HG02943 (cell line): ENCODE results near the gene CD81.

Source experiments
- ATAC-seq: cut with Tn5 transposase; IDR thresholded peaks from one replicate; pipeline ENCODE4 v1.9.1; 2021; ENCODE audit warnings: mild to moderate bottlenecking, low read depth, moderate library complexity; ENCODE audit not compliant: unreplicated experiment

Gene CD81

DNA sequence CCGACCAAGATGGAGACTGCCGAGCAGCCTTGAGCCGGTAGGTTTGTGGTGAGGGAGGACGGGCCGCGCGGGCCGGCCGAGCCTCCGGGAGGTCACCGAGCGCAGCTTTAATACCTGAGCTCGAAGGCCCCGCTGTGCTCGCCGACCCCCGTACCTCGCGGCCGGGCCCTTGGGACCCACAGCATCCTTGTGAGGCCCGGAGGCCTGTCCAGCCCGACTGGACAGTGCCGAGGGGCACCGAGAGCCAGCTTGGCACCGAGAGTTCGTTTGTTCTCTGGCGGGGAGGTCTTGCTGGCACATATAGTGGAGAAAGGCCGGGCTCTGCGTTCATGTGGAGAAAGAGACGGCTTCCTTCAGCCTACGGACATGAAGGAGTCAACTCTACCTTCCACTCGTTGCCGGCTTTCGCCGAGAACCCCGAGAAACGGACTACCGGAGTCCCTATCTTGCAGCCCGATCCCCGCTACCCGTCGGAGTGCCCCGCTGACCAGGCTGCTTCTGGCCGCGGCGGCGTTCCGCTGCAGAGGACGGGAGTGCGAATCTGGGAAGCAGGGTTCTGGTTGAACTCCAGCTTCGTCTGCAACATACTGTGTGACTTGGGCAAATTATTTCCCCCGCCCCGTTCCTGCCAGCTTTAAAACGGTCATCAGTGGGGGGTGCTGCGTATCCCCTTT, 23.8 kb downstream of the CD81 start:
- no peak for ATAC-seq

DNA sequence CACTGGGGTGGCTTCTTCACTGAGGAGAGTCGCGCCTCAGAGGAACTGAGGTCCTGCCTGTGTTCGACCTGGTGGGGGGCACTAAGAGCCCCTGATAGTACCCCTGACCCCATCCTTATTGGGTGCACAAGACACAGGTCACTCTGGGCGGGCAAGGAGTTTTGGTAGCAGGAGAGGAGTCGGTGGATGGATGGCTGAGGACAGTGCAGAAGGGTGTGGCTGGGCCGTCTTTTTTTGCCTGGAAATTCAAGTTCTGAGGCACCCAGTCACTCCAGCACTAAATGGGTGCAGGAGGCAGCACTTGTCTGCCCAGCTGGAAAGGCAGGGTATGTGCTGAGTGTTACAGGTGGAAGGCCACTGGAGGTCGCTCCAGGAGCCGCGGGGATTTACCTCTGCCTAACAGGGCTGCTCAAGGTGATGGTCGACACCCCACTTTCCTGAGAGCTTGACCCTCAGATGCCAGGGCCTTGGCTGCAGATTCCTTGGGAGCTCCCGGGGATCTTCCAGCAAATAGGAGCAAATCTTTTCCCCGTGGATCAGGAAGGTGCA, 24.4 kb downstream of the CD81 start:
- ATAC-seq, result no peak

DNA sequence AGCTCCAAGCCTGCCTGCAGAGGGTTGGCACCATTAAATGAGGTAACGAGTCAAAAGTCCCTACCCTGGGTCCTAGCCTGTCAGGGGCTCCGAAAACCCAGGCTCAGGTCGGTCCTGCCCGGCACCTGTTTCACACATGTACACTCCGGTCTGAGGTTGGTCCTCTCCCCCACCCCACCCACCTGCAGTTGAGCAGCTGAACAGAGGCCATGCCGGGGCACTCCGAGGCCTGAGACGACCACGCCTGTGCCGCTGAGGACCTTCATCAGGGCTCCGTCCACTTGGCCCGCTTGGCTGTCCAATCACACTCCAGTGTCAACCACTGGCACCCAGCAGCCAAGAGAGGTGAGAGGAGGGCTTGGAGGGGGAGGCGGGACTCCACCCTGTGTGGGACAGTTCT, 25.0 kb downstream of the CD81 start:
- no peak for ATAC-seq

DNA sequence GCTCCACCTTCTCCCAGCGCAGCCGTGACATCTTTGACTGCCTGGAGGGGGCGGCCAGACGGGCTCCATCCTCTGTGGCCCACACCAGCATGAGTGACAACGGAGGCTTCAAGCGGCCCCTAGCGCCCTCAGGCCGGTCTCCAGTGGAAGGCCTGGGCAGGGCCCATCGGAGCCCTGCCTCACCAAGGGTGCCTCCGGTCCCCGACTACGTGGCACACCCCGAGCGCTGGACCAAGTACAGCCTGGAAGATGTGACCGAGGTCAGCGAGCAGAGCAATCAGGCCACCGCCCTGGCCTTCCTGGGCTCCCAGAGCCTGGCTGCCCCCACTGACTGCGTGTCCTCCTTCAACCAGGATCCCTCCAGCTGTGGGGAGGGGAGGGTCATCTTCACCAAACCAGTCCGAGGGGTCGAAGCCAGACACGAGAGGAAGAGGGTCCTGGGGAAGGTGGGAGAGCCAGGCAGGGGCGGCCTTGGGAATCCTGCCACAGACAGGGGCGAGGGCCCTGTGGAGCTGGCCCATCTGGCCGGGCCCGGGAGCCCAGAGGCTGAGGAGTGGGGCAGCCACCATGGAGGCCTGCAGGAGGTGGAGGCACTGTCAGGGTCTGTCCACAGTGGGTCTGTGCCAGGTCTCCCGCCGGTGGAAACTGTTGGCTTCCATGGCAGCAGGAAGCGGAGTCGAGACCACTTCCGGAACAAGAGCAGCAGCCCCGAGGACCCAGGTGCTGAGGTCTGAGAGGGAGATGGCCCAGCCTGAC, 26.0 kb downstream of the CD81 start:
- no peak for ATAC-seq

DNA sequence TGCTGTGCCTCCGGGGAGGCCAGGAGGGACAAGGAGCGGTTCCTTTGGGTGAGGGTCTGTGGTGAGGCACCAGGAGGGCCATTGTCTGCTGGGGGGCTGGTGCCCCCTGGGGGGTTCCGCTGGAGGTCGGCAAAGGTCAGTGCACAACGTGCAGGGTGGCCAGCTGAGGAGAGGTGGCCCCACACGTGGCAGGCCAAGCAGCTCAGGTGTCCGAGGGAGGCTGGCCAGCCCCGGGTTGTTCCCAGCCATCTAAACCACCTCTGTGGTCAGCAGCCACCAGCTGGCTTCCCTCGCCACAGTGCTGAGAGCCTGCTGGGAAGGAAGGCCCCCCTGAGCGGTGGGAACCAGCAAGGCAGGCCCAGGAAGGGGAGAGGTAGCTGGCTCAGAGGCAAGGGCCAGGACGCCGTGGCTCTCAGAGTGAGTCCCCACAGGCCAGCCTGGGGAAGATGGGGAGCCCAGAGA, 27.7 kb downstream of the CD81 start:
- no peak for ATAC-seq

DNA sequence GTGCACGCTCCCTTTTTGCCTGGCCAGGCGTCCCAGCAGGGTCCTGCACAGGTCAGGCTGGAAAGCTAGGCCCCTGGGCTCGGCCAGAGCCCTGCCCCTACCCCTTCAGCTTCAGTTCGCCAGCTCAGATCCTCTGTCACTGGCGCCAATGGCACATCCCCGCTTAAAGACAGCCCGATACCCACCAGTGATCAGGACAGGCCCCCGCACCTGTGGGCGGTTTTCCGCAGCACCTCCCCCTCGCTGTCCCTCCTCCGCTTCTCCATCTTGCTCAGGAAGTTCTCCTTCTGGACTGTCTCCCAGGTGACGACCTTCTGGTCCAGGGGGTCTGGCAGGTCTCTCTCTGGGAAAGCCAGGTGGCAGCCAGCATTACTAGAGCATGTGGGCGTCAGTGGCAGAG, 29.3 kb downstream of the CD81 start:
- no peak for ATAC-seq

DNA sequence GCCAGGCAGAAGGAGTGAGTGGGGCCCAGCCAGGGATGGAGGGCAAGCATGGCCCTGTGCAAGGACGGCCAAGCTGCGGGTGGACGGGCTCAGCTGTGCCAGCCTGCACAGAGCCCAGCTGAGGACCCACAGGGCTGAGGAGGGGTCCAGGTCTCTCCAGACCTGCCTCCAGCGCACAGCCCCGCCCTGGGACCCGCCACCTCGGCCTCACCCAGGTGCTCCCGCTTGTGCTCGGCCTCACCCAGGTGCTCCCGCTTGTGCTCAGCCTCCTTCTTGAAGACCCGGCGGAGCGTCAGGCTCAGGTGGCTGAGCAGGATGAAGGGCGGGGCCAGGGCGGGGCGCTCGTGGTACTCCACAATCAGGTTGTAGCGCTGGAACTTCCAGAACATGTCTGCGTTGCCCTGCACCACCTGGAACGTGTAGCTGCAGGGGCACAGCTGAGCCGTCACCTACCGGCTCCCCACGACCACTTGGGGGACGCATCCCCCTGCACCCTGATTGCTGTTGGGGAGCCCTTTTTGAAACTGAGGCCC, 29.8 kb downstream of the CD81 start:
- no peak for ATAC-seq

DNA sequence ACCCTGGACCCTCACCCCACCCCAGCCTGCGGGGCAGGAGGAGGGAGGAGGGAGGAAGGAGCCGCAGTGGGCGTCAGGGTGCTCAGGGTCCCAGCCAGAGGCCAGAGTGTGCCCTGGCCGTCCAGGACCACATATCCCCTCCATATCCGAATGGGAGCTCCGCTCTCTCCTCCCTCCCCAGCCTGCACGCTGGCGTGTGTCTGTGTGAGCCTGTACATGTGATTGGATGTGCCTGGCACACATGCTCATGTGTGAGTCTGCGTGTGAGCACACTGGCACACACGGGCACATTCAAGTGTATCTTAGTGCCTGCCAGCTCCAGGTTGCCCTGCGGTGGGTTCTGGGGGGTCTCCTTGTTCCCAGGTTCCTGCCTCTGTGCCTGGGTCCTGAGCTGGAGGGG, 31.6 kb downstream of the CD81 start:
- ATAC-seq, result no peak

DNA sequence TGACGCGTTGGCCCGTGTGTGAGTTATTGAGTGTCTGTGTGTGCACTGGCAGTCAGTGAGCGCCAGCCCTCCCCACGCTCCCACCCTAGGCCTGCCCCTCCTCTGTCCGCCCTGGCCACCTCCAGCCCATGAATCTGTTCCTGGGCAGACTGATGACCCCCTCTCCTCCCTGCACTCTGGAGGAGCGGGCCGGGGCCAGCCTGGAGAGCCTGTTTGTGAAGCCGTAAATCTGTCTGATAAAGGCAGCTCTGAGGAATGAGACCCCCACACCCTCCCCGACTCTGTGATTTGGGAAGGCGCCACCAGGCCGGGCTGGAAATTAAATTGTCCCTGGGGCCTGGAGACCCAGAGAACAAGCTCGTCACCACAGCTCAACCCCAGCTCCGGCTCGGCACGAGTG, 32.0 kb downstream of the CD81 start:
- no peak for ATAC-seq

DNA sequence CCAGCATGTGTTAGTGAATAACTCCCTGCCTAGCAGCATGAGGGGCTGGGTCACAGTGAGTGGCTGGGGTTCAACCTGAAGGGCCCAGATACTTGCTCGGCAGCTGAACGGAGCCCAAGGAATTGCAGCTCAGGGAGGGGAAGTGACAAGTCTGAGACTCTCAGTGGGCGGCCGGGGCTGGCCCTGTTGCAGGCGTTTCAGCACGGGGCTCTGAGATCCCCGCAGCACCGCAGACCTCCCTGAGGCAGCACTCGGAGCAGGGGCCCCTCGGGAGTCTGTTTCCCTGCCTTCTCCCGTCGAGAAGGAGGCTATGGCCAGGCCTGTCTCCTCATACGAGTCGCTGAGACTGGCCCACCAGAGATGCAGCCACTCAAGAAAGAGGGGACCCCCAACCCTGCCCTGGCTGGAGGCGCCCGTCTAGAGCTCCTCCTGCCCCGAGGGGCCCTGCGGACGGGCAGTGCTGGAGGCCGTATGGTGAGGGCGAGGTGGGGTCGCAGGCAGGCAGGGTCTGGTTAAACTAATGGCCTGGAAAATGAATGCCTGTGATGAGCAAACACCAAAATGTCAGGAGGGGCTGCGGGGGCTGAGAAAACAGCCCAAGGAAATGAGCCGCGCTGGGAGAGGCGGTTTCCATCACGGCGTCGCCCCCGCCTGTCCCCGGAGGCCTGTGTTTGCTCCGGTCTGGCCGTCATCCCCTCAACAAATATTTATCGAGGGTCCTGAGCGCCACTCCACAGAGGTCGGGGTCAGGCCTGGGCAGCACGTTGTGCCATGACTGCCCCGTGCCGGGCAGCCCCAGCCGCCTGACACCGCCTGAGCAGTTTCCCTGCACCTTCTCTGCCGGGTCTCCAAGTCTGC, 32.7 kb downstream of the CD81 start:
- ATAC-seq, result no peak

DNA sequence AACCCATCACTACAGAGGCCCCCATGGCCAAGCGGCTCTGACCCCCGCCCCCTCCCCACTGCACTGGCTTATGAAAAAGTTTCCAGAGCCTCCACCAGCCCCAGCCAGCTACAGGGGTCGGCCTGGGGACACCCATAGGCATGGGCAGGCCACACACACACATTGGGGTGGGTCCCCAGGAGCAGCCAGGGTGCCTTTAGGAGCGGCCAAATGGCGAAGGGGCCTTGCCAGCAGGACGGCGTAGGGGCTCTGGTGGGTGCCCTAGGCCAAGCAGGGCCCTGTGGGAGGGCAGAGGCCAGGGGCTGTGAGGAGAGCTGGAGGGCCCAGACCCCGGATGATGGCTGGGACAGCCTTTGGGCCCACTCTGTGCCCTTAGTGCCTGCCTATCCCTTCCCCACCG, 33.5 kb downstream of the CD81 start:
- no peak for ATAC-seq

DNA sequence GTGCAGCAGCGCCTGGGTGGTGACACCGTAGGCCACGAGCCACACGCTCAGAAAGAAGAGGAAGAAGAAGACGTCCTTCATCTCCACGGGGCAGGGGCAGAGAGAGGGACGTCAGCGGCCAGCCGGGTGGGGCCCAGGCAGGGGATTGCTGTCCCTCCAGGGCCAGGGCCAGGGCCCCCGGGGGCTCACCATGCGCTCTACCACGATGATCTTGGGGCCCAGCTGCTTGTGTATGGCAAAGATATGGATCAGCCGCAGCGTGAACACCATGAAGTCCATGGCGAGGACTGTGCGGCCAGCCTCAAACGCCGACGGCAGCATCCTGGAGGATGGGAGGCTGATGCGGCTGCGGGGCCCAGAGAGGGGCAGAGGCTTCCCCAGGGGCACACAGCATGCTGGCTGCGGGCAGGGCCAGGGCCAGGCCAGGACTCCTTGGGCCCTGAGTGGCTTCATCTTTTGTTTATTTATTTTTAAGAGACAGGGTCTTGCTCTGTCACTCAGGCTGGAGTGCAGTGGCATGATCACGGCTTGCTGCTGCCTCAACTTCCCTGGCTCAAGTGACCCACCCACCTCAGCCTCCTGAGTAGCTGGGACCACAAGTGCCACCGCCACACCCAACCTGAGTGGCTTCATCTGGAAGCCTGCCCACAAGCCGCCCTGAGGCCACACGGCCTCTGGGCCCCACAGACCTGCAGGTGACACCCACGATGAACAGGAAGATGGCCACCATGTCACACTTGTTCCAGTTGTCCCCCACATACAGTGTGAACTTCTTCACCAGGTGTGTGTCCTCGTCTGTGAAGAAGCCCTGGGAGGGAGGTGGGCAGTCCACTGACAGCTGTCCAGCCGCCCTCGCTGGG, 34.6 kb downstream of the CD81 start:
- no peak for ATAC-seq

DNA sequence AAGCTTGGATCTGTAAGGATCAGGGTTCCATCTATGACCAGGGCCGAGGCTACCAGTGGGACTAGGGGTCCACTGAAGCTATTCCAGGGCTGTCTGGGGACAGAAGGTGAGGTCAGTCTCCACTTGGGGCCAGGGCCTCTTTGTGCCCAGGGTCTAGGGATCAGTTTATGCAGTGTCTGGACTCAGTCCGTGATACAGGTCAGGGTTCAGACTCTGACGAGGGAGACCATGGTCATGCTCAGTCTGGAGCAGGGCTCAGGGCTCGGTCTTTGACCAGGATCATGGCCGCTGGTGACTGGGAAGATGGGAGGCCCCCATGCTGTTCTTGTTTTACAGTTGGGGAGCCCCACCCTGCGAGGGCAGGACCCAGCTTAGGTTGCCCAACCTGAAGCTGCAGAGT, 35.2 kb downstream of the CD81 start:
- ATAC-seq, result no peak

DNA sequence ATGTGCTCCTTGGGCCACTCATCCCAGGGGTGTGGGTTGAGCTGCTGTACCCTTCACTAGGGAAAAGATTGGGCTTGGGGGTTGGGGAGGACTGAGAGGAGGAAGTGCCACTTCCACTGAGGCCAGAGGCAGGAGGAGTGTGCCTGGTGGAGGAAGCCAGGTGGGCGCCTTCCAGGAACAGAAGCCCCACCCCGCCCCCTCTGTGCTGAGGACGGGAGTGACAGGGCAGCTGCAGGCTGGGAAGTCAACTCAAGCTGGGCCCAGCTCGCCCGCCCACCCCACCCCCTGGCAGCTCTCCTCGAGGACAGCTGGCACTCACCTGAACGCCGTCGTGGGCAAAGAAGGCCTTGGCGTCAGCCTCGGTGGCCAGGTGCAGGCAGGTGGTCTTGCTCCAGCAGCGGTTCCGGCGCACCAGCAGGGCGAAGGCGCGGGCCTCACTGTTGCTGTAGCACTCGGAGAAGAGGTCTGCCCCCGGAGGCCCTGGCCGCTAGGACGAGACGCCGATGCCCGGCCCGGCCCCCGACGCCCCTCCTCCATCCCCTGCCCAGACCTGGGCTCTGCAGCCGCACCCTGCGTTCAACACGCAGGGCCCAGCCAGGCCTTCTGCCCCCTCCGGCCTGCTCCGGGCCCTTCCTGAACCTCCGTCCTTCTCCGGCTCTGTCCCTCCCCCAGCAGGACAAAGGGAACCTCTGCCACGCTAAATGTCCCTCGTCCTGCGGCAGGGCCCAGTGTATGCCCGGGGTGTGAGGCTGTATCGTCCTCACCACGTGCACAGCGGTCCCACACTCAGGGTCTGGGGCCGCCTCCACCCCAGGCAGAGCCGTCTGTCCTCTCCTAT, 36.9 kb downstream of the CD81 start:
- ATAC-seq, result no peak

DNA sequence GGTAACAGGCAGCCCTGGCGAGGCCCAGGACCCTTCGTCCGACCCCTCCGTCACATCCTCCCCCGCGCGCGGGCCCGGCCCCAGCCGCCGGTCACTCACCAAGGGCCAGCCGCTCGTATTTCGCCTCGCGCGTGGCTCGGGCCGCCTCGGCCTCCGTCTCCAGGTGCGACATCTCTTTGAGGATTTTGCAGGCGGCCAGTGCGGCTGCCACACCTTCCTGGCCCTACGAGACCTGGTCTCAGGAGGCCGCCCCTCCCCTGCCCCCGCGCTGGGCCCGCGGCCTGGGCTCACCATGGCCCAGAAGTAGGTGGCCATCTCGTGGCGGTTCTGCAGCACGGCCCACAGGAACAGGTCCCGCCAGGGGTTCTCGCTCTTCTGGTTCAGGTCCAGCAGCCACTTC, 37.5 kb downstream of the CD81 start:
- no peak for ATAC-seq

DNA sequence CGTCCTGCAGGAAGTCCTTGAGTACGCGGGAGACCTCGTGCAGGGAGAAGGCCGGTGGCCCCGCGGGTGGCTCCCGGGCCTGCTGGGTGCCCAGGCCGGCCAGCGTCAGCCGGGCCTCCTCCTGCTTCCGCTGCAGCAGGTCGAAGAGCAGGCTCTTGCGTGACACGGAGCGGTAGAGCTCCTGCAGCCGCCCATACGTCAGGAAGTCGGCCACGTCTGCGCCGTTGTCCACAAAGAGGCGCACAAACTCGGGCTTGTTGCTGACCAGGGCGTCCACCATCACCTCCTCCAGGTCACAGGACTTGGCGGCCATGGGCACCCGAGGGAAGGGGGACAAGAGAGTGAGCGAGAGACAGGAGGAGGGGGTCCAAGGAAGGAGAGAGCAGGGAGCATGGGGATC, 38.1 kb downstream of the CD81 start:
- no peak for ATAC-seq

DNA sequence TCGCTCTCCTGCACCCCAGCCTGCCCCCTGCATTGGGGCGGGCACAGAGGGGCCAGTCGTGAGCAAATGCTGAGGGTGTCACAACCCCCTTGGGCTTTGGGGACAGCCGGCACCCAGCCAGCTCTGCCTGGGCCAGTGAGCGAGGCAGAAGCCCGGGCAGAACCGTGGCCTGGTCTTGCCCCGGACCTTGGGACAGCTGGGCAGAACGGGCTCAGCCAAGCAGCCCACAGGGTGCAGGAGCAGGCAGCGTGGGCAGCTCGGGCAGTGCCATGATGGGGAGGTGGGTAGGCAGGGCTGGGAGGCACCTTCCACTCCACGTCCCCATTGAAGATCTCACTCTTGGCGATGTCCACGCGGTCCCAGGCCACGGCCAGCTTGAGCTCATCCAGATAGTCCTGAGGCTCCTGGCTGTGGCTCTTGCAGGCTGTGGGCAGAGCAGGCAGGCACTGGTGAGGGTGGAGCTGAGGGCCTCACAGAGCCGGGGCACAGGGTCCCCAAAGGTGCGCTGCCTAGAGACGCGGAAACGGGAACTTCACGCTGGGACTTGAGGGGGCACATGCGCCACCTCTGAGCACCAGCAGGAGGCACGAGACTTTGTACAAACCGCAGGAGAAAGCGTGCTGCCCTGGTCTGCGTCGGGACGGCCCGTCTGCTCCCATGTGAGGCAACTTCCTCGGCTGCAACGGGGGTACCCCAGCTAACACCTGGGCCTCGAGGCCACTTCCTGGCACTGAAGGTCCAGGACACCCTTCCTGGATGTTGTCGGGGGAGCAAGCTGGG, 38.7 kb downstream of the CD81 start:
- no peak for ATAC-seq

DNA sequence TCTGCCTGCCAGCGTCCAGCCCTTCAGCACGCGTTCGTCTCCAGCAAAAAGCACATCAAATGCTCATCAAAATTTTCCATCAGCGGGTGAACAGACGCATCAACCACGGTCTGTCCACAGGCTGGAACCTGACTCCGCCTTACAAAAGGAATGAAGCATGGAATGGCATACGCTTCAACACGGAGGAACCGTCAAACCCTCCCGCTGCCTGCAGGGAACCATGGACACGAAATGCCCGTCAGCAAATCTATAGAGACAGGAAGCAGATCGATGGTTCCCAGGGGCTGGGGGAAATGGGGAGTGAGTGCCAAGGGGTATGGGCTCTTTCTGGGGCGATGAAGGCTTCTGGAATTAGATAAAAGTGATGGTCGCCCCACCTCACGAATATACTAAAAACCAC, 39.7 kb downstream of the CD81 start:
- no peak for ATAC-seq
